ENCODE measurements around the gene NR2C1. TPM values are rescaled to one million over a fixed set of nuclear protein-coding genes. Genes with fewer than 3 reads are reported as not detected.

Gene NR2C1
- total RNA-seq, 1 donor from 2014 or later = 43.4 TPM

DNA sequence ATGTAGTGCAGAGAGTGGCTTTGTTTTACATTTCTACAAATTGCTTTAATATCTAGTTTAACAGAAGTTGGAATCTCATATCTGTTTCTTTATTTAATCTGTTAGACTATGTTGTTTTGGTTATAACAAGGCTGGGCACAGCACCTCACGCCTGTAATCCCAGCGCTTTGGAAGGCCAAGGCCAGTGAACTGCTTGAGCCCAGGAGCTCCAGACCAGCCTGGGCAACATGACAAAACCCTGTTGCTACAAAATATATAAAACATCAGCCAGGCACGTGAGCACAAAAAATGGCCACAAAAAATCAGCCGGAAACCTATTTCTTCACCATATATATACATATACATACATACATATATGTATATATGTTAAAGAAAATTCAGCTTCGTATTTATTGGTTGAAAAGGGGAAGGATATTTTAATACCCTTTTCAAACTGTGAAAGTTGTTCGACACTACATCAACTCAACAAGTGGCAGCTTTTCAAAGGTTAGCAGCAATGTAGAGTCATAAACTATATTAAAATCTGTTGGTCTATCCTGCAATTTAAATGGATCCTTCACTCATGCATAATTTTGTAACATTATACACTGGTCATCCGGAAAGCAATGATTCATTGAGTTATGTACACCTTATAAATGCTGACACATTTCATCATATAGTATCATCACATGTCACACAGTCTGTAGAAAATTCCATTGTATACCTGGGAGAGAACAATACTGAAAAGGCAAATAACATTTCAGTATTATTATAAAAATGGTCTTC, 7.1 kb downstream of the NR2C1 start:
- DNase-seq (ENCODE audit: low read depth) = no peak
- H3K4me3 ChIP-seq (ENCODE audit: low read depth, low read length) = no peak overlapping the region
- TF ChIP-seq, protein P1, sequence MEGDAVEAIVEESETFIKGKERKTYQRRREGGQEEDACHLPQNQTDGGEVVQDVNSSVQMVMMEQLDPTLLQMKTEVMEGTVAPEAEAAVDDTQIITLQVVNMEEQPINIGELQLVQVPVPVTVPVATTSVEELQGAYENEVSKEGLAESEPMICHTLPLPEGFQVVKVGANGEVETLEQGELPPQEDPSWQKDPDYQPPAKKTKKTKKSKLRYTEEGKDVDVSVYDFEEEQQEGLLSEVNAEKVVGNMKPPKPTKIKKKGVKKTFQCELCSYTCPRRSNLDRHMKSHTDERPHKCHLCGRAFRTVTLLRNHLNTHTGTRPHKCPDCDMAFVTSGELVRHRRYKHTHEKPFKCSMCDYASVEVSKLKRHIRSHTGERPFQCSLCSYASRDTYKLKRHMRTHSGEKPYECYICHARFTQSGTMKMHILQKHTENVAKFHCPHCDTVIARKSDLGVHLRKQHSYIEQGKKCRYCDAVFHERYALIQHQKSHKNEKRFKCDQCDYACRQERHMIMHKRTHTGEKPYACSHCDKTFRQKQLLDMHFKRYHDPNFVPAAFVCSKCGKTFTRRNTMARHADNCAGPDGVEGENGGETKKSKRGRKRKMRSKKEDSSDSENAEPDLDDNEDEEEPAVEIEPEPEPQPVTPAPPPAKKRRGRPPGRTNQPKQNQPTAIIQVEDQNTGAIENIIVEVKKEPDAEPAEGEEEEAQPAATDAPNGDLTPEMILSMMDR (conservative IDR thresholded peaks at IDR 0.05; ENCODE audit: low read depth, low read length) = no peak

DNA sequence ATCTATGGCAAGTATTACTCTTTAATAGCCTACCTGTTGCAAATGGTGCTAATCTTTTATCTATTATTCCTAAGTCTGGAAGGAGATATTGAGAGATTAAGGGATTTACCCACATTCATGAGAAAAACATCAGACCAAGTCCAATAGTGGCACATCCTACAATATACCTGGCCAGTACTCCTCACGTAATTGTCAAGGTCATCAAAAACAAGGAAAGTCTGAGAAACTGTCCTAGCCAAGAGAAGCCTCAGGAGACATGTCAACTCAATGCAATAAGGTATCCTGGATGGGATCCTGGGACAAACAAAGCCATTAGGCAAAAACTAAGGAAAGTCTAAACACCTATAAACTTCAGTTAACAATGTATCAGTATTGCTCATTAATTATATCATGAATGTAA, 12.5 kb downstream of the NR2C1 start:
- no peak overlapping the region for H3K4me3 ChIP-seq (ENCODE audit: low read depth, low read length)
- TF ChIP-seq, protein P1 (conservative IDR thresholded peaks at IDR 0.05; ENCODE audit: low read depth, low read length) = no peak
- DNase-seq (ENCODE audit: low read depth) = no peak

DNA sequence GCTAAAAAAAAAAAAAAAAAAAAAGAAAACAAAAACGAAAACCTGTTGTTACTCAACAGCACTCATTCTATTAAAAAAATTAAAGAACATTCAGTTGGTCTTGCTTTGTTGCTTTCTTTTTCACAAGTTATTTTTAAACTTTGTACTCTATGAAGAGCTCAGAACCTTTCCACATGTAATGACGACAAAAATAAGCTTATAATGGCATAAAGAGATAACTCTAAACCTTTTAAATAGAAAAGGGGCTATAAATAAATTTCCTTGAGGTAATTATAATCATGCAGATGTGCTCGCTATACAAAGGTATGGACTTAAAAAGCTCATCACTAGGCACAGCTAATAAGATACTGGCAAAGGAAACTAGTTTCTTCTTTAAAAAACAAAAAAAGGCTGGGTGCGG, 13.4 kb downstream of the NR2C1 start:
- TF ChIP-seq, protein P1 (conservative IDR thresholded peaks at IDR 0.05; ENCODE audit: low read depth, low read length) = no peak
- no peak overlapping the region for H3K4me3 ChIP-seq (ENCODE audit: low read depth, low read length)

DNA sequence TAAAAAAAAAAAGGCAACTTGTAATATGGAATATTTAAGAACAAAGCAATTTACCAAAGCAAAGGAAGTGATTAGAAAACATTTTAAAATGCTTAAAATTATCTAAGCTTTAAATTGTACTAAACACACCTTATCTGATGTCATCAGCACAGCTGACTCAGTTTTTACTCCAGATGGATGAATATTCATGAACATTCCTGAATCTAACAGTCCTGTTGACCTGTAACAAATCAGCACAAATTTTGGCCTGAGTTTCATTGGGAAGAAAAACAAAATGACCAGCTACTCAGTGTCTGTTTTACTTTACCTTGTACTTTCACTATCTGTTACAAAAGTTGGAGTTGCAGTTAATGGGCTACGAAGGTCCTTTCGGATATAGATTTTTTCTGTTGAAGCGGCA, 16.0 kb downstream of the NR2C1 start:
- H3K4me3 ChIP-seq (ENCODE audit: low read depth, low read length) = no peak overlapping the region
- TF ChIP-seq, protein P1 (conservative IDR thresholded peaks at IDR 0.05; ENCODE audit: low read depth, low read length) = no peak
- DNase-seq (ENCODE audit: low read depth) = no peak

More for the DNA sequence above, 13.4 kb downstream of the NR2C1 start:
- DNase-seq (ENCODE audit: low read depth) = no peak

DNA sequence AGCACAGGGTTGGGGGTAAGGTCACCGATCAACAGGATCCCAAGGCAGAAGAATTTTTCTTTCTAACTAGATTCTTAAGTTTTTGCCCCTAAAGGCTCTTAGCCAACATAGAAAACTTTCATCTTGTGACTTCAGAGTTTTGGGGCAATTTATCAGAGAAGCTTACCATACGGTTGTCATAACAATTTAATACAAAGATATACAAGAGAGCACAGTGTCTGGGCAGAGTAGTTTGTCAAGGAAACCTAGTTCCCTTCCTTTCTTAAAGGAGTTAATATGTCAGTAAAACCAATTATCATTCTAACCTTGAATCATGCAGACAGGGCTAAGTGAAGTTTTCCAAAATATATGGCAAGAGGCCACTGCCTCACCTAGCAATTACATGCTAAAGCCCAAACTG, 18.4 kb downstream of the NR2C1 start:
- no peak overlapping the region for H3K4me3 ChIP-seq (ENCODE audit: low read depth, low read length)
- TF ChIP-seq, protein P1 (conservative IDR thresholded peaks at IDR 0.05; ENCODE audit: low read depth, low read length) = no peak
- no peak for DNase-seq (ENCODE audit: low read depth)

DNA sequence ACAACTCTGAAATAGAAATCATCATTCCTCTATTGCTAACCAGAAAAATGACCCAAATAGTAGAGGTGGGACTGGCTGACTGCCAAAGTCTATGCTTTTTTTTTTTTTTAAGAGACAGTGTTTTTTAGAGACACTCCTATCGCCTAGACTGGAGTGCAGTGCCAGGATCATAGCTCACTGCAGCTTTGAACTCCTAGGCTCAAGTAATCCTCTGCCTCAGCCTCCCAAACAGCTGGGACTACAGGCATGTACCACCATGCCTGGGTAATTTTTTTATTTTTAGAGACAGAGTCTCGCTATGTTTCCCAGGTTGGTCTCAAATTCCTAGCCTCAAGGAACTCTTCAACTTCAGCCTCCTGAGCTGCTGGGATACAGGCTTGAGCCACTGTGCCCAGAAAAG, 19.2 kb downstream of the NR2C1 start:
- no peak for DNase-seq (ENCODE audit: low read depth)
- TF ChIP-seq, protein P1 (conservative IDR thresholded peaks at IDR 0.05; ENCODE audit: low read depth, low read length) = no peak
- no peak overlapping the region for H3K4me3 ChIP-seq (ENCODE audit: low read depth, low read length)

DNA sequence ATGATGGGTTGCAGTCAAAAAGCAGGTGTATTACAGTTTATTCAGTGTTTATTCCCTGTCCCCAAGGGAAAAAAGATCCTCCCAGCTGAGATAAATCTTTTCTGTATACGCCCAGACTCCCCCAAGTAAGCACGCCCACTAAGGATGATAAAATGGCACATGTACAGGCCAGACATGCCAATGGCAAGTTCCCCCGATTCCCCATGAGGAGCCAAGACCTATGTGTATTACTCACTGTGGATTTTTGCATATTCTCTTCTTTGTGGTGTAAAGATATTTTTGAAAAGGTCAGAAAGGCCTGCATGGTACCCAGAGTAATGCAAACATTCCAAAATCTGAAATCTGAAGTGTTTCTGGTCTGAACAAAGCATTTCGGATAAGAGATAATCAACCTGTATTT, 22.2 kb downstream of the NR2C1 start:
- no peak overlapping the region for H3K4me3 ChIP-seq (ENCODE audit: low read depth, low read length)
- TF ChIP-seq, protein P1 (conservative IDR thresholded peaks at IDR 0.05; ENCODE audit: low read depth, low read length) = no peak
- no peak for DNase-seq (ENCODE audit: low read depth)

All from epithelial cell of proximal tubule (primary cell).